H1 (cell line): ENCODE results near the gene TBRG4. TPM values are rescaled to one million over a fixed set of nuclear protein-coding genes. Genes with fewer than 3 reads are reported as not detected.

Experiments
- CTCF ChIA-PET: fragments of 300-600 bp; sonication (Branson Sonifier 250); formaldehyde crosslinking; loops from one replicate; lab custom pipeline; 2021; ENCODE audit not compliant: partially characterized antibody; lab: Charles Lee
- POLR2A ChIA-PET: fragments of 300-600 bp; sonication (Branson Sonifier 250); formaldehyde crosslinking; loops from one replicate; lab custom pipeline; 2021; ENCODE audit warnings: inconsistent platforms; ENCODE audit not compliant: partially characterized antibody; lab: Charles Lee
- DNase-seq, 2 experiments: peaks; one replicate each; pipeline versions ENCODE4 v3.0.0 to v3.0.0-alpha.2; 2010 to 2022; ENCODE audit warnings: low spot score in 2 of 2, low read depth in 1 of 2, mixed read lengths in 1 of 2
- FAIRE-seq: peaks from 2 replicates; lab custom pipeline; 2011; peaks lifted over from hg19 to GRCh38; lab: Jason Lieb, UNC
- H2AFZ ChIP-seq: 2 replicates; pipeline ENCODE4 v1.8.1; 2012; ENCODE audit warnings: low read length, inconsistent platforms
- H2AK5ac ChIP-seq: 2 replicates; pipeline ENCODE4 v1.6.1; 2013; ENCODE audit warnings: low read depth, low read length
- H2BK120ac ChIP-seq: replicated peaks from 2 replicates; pipeline ENCODE3; 2013; ENCODE audit warnings: low read depth, low read length, inconsistent platforms
- H2BK12ac ChIP-seq: 2 replicates; pipeline ENCODE4 v1.6.1; 2013; ENCODE audit warnings: low read depth, low read length
- H2BK15ac ChIP-seq: 2 replicates; pipeline ENCODE4 v1.6.1; 2013; ENCODE audit warnings: low read length
- H2BK20ac ChIP-seq: 2 replicates; pipeline ENCODE4 v1.6.1; 2013; ENCODE audit warnings: low read length
- H2BK5ac ChIP-seq: 2 replicates; pipeline ENCODE4 v1.6.1; 2013; ENCODE audit warnings: low read depth, low read length
- H3K14ac ChIP-seq: 2 replicates; pipeline ENCODE4 v1.6.1; 2013; ENCODE audit warnings: inconsistent platforms; ENCODE audit not compliant: insufficient read length
- H3K18ac ChIP-seq: 2 replicates; pipeline ENCODE4 v1.6.1; 2013; ENCODE audit warnings: low read length; ENCODE audit errors: extremely low read depth
- H3K23ac ChIP-seq: 2 replicates; pipeline ENCODE4 v1.6.1; 2013; ENCODE audit warnings: inconsistent platforms; ENCODE audit not compliant: insufficient read length
- H3K23me2 ChIP-seq: 2 replicates; pipeline ENCODE4 v1.6.1; 2013; ENCODE audit warnings: low read depth, low read length
- H3K27ac ChIP-seq: 2 replicates; pipeline ENCODE4 v1.6.1; 2011; ENCODE audit warnings: low read depth, low read length, inconsistent platforms
- H3K27me3 ChIP-seq, 4 experiments: replicated peaks in 1 of 4; 1 replicate in 1 of 4; 2 replicates in 3 of 4; pipeline versions ENCODE4 v1.6.1 to v1.8.1; 2011 to 2013; ENCODE audit warnings: low read length in 3 of 4, mild to moderate bottlenecking in 3 of 4, inconsistent platforms in 2 of 4, mixed read lengths in 2 of 4, moderate library complexity in 1 of 4; ENCODE audit not compliant: control insufficient read depth in 3 of 4, insufficient read depth in 3 of 4; ENCODE audit errors: extremely low read depth in 1 of 4
- H3K36me3 ChIP-seq, 4 experiments: 2 replicates each; pipeline versions ENCODE4 v1.6.1 to v1.8.1; 2011 to 2013; ENCODE audit warnings: mild to moderate bottlenecking in 4 of 4, low read length in 3 of 4, moderate library complexity in 2 of 4, control low read depth in 1 of 4, inconsistent platforms in 1 of 4; ENCODE audit not compliant: insufficient read depth in 4 of 4, control insufficient read depth in 2 of 4
- H3K4ac ChIP-seq: replicated peaks from 2 replicates; pipeline ENCODE3; 2013; ENCODE audit warnings: low read length, low read depth, mixed read lengths, inconsistent platforms; ENCODE audit not compliant: insufficient read length
- H3K4me1 ChIP-seq, 4 experiments: replicated peaks in 1 of 4; 1 replicate in 1 of 4; 2 replicates in 3 of 4; pipeline versions ENCODE4 v1.6.1 to v1.8.1; 2011 to 2013; ENCODE audit warnings: low read length in 3 of 4, inconsistent platforms in 2 of 4, mixed read lengths in 1 of 4; ENCODE audit not compliant: insufficient read depth in 4 of 4, control insufficient read depth in 3 of 4
- H3K4me2 ChIP-seq, 2 experiments: 2 replicates each; pipeline versions ENCODE4 v1.6.1 to v1.8.1; 2011 to 2013; ENCODE audit warnings: low read depth in 2 of 2, low read length in 2 of 2, control low read depth in 1 of 2, inconsistent platforms in 1 of 2, mild to moderate bottlenecking in 1 of 2; ENCODE audit not compliant: insufficient read depth in 1 of 2
- H3K4me3 ChIP-seq, 4 experiments: fragments of 200-600, 300-600 bp in 1 of 4; sonication (generic), shearing (Covaris generic), sonication (Bioruptor Twin) in 1 of 4; 2 replicates each; pipeline versions ENCODE4 v1.5.1 to v1.8.1; 2011 to 2016; ENCODE audit warnings: low read length in 4 of 4, low read depth in 3 of 4, control low read depth in 2 of 4, inconsistent platforms in 2 of 4, mild to moderate bottlenecking in 2 of 4, mixed read lengths in 1 of 4, moderate library complexity in 1 of 4; ENCODE audit not compliant: insufficient read depth in 2 of 4; ENCODE audit errors: extremely low read depth in 1 of 4
- H3K56ac ChIP-seq: replicated peaks from 2 replicates; pipeline ENCODE3; 2013; ENCODE audit warnings: low read depth, mild to moderate bottlenecking, mixed read lengths, low read length, inconsistent platforms; ENCODE audit not compliant: insufficient read length
- H3K79me1 ChIP-seq: 2 replicates; pipeline ENCODE4 v1.6.1; 2013; ENCODE audit warnings: low read depth, low read length, control low read depth
- H3K79me2 ChIP-seq, 2 experiments: 2 replicates each; pipeline versions ENCODE4 v1.6.1 to v1.8.1; 2012 to 2013; ENCODE audit warnings: low read length in 2 of 2, mild to moderate bottlenecking in 2 of 2, inconsistent platforms in 1 of 2; ENCODE audit not compliant: insufficient read depth in 2 of 2, control insufficient read depth in 1 of 2
- H3K9ac ChIP-seq, 4 experiments: replicated peaks in 1 of 4; 1 replicate in 1 of 4; 2 replicates in 3 of 4; pipeline versions ENCODE4 v1.6.1 to v1.8.1; 2011 to 2013; ENCODE audit warnings: low read depth in 3 of 4, low read length in 3 of 4, control low read depth in 2 of 4, mild to moderate bottlenecking in 2 of 4, moderate library complexity in 2 of 4, inconsistent platforms in 1 of 4; ENCODE audit errors: extremely low read depth in 1 of 4
- H3K9me3 ChIP-seq, 2 experiments: 2 replicates each; pipeline versions ENCODE4 v1.6.1 to v1.8.1; 2012 to 2013; ENCODE audit warnings: mild to moderate bottlenecking in 2 of 2, moderate library complexity in 2 of 2, control low read depth in 1 of 2, inconsistent platforms in 1 of 2, low read depth in 1 of 2, low read length in 1 of 2, mixed read lengths in 1 of 2; ENCODE audit not compliant: insufficient read depth in 2 of 2
- H4K20me1 ChIP-seq, 2 experiments: replicated peaks in 1 of 2; 2 replicates each; pipeline versions ENCODE3 to v1.8.1; 2011 to 2013; ENCODE audit warnings: inconsistent platforms in 2 of 2, low read length in 2 of 2, mild to moderate bottlenecking in 1 of 2; ENCODE audit not compliant: insufficient read depth in 2 of 2, control insufficient read depth in 1 of 2
- H4K5ac ChIP-seq: 2 replicates; pipeline ENCODE4 v1.6.1; 2013; ENCODE audit warnings: low read length, low read depth, mixed read lengths, inconsistent platforms; ENCODE audit not compliant: insufficient read length
- H4K8ac ChIP-seq: 2 replicates; pipeline ENCODE4 v1.8.0; 2013; ENCODE audit warnings: mild to moderate bottlenecking, moderate library complexity, low read length, inconsistent platforms; ENCODE audit not compliant: insufficient read depth; ENCODE audit errors: extremely low read depth
- H4K91ac ChIP-seq: replicated peaks from 2 replicates; pipeline ENCODE3; 2013; ENCODE audit warnings: low read length, mixed read lengths, inconsistent platforms; ENCODE audit not compliant: insufficient read length
- CTBP2 ChIP-seq: IDR thresholded peaks from 2 replicates; pipeline ENCODE4 v1.7.0; 2011; ENCODE audit warnings: borderline replicate concordance, mild to moderate bottlenecking, moderate library complexity, mixed read lengths, low read length; ENCODE audit not compliant: insufficient read depth, insufficient read length
- SUZ12 ChIP-seq: fragments of 200-600 bp; sonication (generic); IDR thresholded peaks from 2 replicates; pipeline ENCODE4 v1.6.1; 2012; ENCODE audit warnings: mild to moderate bottlenecking, inconsistent platforms, low read length, moderate library complexity, mixed read lengths
- WGBS, 2 experiments: shearing (Covaris generic) in 1 of 2; methylation state at CpG; one replicate each; pipeline versions ENCODE4 v1.1.6 to v1.1.7; 2013 to 2015; ENCODE audit warnings: low lambda C conversion rate in 2 of 2, mixed read lengths in 2 of 2, inconsistent platforms in 1 of 2, low coverage in 1 of 2, missing lambda C conversion rate in 1 of 2; ENCODE audit not compliant: insufficient replicate concordance in 2 of 2, insufficient coverage in 1 of 2, insufficient read length in 1 of 2; ENCODE audit errors: extremely low coverage in 1 of 2, missing lambda C conversion rate in 1 of 2; 5-methylcytosine and 5-hydroxymethylcytosine counted together
- polyA plus RNA-seq, 7 experiments: library from polyadenylated mRNA; depleted of rRNA in 3 of 7; stranded (reverse) in 5 of 7; unstranded in 2 of 7; fragments of >200 nt in 5 of 7; fragments of 200-250 nt in 2 of 7; gene quantifications; 1 replicate in 5 of 7; 2 replicates in 1 of 7; 4 replicates in 1 of 7; pipeline versions ENCODE4 v1.2.1 to v1.2.3, GENCODE V29; 2011 to 2013; ENCODE audit warnings: missing spikeins in 2 of 7, mixed read lengths in 2 of 7
- total RNA-seq: library from RNA; stranded (reverse); fragmentation: NEBNext Ultra II Directional; extraction: Animal tissue kit (Norgen Biotek cat#: 25700); gene quantifications from 2 replicates; pipeline ENCODE4 v1.2.1, GENCODE V29; 2021

The TBRG4 gene
- total and polyA plus RNA-seq, 2 of the 8 experiments (the other 6 are each of a cell fraction or from before 2014, with no cell fraction given) = 110 to 137 TPM

DNA sequence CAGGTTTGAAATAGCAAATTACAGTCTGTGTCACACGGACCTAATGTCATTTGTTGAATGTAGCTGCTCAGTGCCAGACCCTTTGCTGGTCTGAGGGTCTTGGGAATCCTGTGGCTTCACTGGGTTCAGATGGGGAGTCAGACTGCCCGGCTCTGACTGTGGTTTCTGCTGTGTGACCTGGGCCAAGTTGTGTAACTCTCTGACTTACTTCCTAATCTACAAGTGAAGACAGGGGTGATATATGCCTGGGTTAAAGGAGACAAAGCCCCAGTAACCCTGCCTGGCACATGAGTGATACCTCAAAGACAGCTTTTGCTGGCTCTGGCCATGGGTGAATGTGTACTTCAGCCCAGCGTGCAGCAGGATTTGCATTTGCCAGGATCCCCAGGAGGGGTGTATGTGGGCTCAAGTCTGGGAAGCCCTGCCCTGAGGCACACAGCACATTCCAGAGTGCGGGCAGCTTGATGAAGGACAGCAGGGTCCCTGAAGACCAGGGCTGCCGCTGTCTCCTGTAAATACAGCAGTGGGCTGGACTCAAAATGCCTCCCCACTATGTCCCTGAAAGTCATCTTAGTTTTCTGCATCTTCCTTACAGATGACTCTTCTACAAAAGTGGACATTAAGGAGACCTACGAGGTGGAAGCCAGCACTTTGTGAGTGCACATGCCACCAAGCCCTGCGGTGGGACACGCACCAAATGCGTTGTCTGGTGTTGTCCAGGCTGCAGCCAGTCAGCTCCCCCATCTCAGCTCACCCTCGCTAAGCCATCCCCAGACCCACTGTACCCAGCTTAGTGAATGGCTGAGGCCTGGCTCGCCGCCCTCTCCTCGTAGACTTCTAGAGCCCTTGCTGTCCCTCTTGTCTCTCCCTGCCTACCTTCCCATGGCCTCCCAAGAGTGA is 39.1 kb downstream of the TBRG4 start:
- H2BK15ac ChIP-seq = no peak overlapping the region
- H2BK20ac ChIP-seq = no peak overlapping the region
- peak overlapping the region; percentile 60; the same call in 1 of the 2 replicates for H2BK5ac ChIP-seq
- H3K23me2 ChIP-seq = no peaks in the 10 kb centered on the region; the same call in 1 of the 2 replicates
- no peak overlapping the region; the same call in 1 of the 2 replicates for H3K27ac ChIP-seq
- no peak overlapping the region for H3K4ac ChIP-seq
- no peak overlapping the region for H3K14ac ChIP-seq
- H4K20me1 ChIP-seq = peaks cover 2 to 10% of the 10 kb centered on the region in 2 experiments
- no peak overlapping the region for H4K91ac ChIP-seq
- no peak overlapping the region for H2AK5ac ChIP-seq
- H3K79me2 ChIP-seq = no peaks in the 10 kb centered on the region
- no peak overlapping the region for H3K4me3 ChIP-seq
- H3K4me2 ChIP-seq = no peak overlapping the region
- H4K8ac ChIP-seq = no peak overlapping the region
- H3K23ac ChIP-seq = no peak overlapping the region
- TF ChIP-seq CTBP2 (no peak), SUZ12 (no peak)
- FAIRE-seq = no peak
- H3K4me1 ChIP-seq = no peaks in the 10 kb centered on the region; a peak in 1 of 7 replicates
- H3K18ac ChIP-seq = no peak overlapping the region; the same call in 1 of the 2 replicates
- H3K27me3 ChIP-seq = no peaks in the 10 kb centered on the region
- ChIA-PET CTCF (interaction anchor here (0.9 to 6.3 kb wide), 14 partner anchors 9 to 107 kb away, joined by 3 to 40 read pairs (median 3); no protein-coding TSS in a partner anchor), POLR2A (interaction anchor here (0.7 to 1.9 kb wide), 2 partner anchors 33 to 39 kb away, joined by 3 to 4 read pairs; partner anchors contain the start of gene TBRG4)
- H2BK12ac ChIP-seq = no peak overlapping the region
- no peak overlapping the region for H3K9ac ChIP-seq
- no peak for DNase-seq
- WGBS, 2 experiments = 93% methylated on average over 13 of the region's 13 CpGs; no CpG with 5 or more reads in 1 of the 2 experiments
- H2AFZ ChIP-seq = no peak overlapping the region
- H3K56ac ChIP-seq = no peak overlapping the region
- peaks cover 2% of the 10 kb centered on the region; the same call in 1 of the 2 replicates for H3K79me1 ChIP-seq
- no peak overlapping the region for H2BK120ac ChIP-seq
- no peaks in the 10 kb centered on the region for H3K9me3 ChIP-seq
- H4K5ac ChIP-seq = no peak overlapping the region
- peaks cover 0 to 10% (median 4%) of the 10 kb centered on the region in 4 experiments; a peak in 6 of 8 replicates for H3K36me3 ChIP-seq
